WI38 (cell line): ENCODE results near the gene NPLOC4.

Source experiments
- H3K4me3 ChIP-seq: 2 replicates; pipeline ENCODE4 v1.5.1; 2011; ENCODE audit warnings: low read depth, mild to moderate bottlenecking, control low read depth, low read length
- TF ChIP-seq, protein P1 (sequence below): IDR thresholded peaks from 2 replicates; pipeline ENCODE4 v1.5.1; 2012; ENCODE audit warnings: low read depth, mild to moderate bottlenecking, control low read depth, low read length

The NPLOC4 gene

GRCh38 chr17:81572563-81573168 lies 64.2 kb downstream of the NPLOC4 start:
- TF ChIP-seq, protein P1, sequence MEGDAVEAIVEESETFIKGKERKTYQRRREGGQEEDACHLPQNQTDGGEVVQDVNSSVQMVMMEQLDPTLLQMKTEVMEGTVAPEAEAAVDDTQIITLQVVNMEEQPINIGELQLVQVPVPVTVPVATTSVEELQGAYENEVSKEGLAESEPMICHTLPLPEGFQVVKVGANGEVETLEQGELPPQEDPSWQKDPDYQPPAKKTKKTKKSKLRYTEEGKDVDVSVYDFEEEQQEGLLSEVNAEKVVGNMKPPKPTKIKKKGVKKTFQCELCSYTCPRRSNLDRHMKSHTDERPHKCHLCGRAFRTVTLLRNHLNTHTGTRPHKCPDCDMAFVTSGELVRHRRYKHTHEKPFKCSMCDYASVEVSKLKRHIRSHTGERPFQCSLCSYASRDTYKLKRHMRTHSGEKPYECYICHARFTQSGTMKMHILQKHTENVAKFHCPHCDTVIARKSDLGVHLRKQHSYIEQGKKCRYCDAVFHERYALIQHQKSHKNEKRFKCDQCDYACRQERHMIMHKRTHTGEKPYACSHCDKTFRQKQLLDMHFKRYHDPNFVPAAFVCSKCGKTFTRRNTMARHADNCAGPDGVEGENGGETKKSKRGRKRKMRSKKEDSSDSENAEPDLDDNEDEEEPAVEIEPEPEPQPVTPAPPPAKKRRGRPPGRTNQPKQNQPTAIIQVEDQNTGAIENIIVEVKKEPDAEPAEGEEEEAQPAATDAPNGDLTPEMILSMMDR: no peak
- H3K4me3 ChIP-seq: no peak overlapping the region

DNA sequence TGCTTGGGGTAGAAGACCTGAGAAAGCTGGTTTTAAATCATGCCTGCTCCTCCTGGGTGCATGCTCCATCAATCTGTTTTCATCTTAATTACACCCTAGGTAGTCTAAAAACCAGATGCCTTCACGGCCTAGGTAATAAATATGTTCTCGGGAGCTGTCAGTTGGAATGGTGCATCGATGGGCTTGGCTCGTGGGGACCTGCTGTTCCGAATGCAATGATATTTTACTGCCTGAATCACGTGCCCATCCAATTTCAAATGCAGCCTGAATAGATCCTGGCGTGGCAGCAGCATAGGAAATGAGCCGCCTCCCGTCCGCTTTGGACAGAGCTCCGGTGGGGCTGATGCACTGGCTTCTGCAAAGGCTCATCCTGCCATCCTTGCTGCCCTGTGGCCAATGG lies 65.9 kb downstream of the NPLOC4 start:
- H3K4me3 ChIP-seq: no peak overlapping the region
- TF ChIP-seq, protein P1: no peak

DNA sequence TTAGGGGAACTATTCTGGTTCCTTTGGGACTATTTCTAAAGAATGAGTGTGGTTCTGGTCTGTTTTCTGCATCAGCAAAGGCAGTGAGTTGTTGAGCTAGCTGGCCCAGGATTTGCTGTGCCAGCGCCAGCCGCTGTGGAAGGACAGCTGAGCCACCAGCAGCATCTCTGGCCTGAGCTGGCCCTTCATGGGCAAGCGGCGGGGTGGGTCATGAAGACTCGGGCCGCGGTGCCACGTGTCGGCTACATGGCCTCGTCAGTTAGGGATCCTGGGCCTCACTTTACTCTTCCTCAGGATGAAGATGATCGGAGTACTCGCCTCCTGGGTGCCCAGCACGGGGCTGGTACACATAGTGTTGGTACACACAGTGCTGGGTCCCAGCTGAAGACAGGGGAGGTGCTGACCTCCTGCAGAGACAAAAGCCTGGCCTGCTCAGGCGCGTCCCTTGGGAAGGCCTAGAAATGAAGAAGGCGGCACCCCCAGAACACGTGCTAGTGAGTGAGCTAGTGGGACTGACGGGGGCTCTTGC lies 66.9 kb downstream of the NPLOC4 start:
- TF ChIP-seq, protein P1: no peak
- H3K4me3 ChIP-seq: no peak overlapping the region

GRCh38 chr17:81568416-81568815 lies 68.5 kb downstream of the NPLOC4 start:
- TF ChIP-seq, protein P1: no peak
- no peak overlapping the region for H3K4me3 ChIP-seq

- TF ChIP-seq, protein P1: no peak
Observed at GRCh38 chr17:81567191-81567590, 69.7 kb downstream of the NPLOC4 start.

DNA sequence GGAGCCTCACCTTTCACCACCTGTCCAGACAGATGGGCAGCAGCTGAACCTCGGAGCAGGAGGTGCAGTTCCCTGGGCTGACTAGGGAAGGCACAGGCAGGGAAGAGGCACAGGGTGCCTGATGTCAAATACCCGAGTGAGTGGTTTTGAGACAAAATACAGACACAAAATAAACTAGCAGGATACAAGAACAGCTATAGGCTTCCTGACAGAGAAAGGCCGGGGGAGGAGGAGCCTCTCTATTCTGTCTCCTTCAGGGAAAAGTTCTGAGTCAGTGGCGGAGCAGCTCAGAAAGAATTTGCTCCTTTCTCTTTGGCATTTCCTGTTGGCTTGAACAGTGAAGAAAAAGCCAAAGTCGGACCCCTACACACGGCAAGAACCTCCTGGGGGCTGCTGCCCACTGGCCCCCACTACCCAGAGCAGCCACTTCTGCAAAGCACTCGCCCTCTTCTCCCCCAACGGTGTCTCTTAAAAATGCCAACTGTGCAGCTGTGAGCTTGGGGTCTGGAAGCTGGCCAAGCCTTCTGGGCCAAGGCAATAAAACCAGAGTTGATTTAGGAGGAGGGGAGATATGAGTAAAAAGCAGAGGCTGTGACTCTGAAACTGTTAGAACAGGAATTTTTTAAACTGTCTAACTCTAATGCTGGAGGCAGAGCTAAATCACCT lies 70.3 kb downstream of the NPLOC4 start:
- H3K4me3 ChIP-seq: peak overlapping the region; percentile 35
- TF ChIP-seq, protein P1: no peak

More at GRCh38 chr17:81567191-81567590, 69.7 kb downstream of the NPLOC4 start:
- H3K4me3 ChIP-seq: peak overlapping the region; percentile 35

DNA sequence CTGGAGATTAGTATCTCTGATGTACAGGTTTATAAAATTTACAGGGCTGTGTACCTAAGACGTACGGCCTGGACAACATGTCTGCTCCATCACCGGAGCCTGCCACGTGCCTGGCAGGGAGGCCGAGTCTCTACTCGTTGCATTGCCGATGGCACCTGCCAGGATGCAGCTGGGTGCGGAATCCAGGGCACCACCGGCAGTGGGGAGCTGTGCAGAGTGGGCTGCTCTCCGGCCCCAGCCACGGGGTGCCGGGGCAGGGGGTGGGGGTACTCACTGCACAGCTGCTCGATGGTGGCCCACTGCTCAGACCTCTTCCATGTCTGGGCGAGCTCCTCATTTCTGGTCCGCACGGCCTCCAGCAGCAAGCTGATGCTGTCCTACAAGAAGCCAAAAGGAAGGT lies 71.7 kb downstream of the NPLOC4 start:
- no peak overlapping the region for H3K4me3 ChIP-seq
- TF ChIP-seq, protein P1: no peak
